ENCODE data around the gene LHX1. TPM values are rescaled to one million over a fixed set of nuclear protein-coding genes. Genes with fewer than 3 reads are reported as not detected.

Gene LHX1
- total RNA-seq, 4 donors from 2014 or later = not detected

DNA sequence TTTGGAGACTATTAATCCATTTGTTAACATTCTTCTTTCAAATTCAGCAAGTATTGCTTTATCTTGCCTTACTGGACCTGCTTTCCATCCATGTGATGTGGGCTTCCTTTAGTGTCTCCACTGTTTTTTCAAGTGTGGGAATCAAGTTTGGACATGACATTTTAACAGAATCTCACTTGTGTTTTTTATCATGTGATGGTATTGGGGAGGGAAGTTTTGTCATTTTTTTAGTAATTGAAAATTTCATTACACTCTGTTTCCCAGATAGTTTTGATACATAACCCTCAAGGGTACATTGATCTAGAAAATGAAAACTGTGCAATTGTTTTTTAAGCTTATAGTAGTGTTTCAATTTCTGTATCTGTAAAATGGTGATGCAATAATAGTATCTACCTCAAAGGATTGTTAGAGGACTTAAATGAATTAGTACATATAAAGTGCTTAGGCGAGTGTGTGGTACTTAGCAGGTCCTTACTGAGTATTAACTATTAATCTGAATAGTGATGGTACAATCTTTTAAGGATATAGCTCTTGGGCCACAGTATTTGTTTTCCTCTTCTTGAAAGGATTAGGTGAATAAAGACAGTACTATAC is 38.7 kb downstream of the LHX1 start:
- Histone ChIP-seq H3K36me3 (no peaks in the 10 kb centered on the region), H3K9me3 (no peaks in the 10 kb centered on the region), H3K27me3 (no peaks in the 10 kb centered on the region), H3K4me1 (peaks cover 7 to 19% (median 15%) of the 10 kb centered on the region in 4 donors), H3K27ac (replicated peaks in 1 of 4) (no peak overlapping the region), H3K4me3 (no peak overlapping the region)
- WGBS = 96% methylated on average over 1 of the region's 1 CpG
- intact Hi-C loops (cut with DNase I) = no loop called here
- no peak for TF ChIP-seq EP300 (IDR thresholded peaks at IDR 0.05)
- TF ChIP-seq CTCF (IDR thresholded peaks at IDR 0.05) = no peak
- no peak for TF ChIP-seq POLR2A (IDR thresholded peaks at IDR 0.05; ENCODE audit: low read depth)
- TF ChIP-seq POLR2AphosphoS5 (IDR thresholded peaks at IDR 0.05) = no peak
- DNase-seq (ENCODE audit: extremely low spot score) = no peak

- Histone ChIP-seq H3K27ac (replicated peaks in 1 of 4) (no peak overlapping the region), H3K36me3 (no peaks in the 10 kb centered on the region), H3K4me3 (no peak overlapping the region), H3K27me3 (no peaks in the 10 kb centered on the region), H3K4me1 (peaks cover 7 to 19% (median 15%) of the 10 kb centered on the region in 4 donors), H3K9me3 (no peaks in the 10 kb centered on the region)
- intact Hi-C loops (cut with DNase I) = no loop called here
- no peak for DNase-seq (ENCODE audit: extremely low spot score)
- no peak for TF ChIP-seq POLR2AphosphoS5 (IDR thresholded peaks at IDR 0.05)
- TF ChIP-seq CTCF (IDR thresholded peaks at IDR 0.05) = no peak
- TF ChIP-seq POLR2A (IDR thresholded peaks at IDR 0.05; ENCODE audit: low read depth) = no peak
- TF ChIP-seq EP300 (IDR thresholded peaks at IDR 0.05) = no peak
- WGBS = 93% methylated on average over 2 of the region's 2 CpGs
Measured at GRCh38 chr17:36977066-36977465, 39.8 kb downstream of the LHX1 start.

GRCh38 chr17:36977568-36977967 is 40.3 kb downstream of the LHX1 start:
- H3K36me3 ChIP-seq = no peaks in the 10 kb centered on the region
- no peak for DNase-seq (ENCODE audit: extremely low spot score)
- H3K4me3 ChIP-seq = no peak overlapping the region
- peaks cover 7 to 19% (median 15%) of the 10 kb centered on the region in 4 donors for H3K4me1 ChIP-seq
- TF ChIP-seq CTCF (IDR thresholded peaks at IDR 0.05) (no peak), POLR2A (IDR thresholded peaks at IDR 0.05; ENCODE audit: low read depth) (no peak), EP300 (IDR thresholded peaks at IDR 0.05) (no peak), POLR2AphosphoS5 (IDR thresholded peaks at IDR 0.05) (no peak)
- WGBS = 96% methylated on average over 2 of the region's 2 CpGs
- no peaks in the 10 kb centered on the region for H3K27me3 ChIP-seq
- H3K27ac ChIP-seq (replicated peaks in 1 of 4) = no peak overlapping the region
- intact Hi-C loops (cut with DNase I) = no loop called here
- no peaks in the 10 kb centered on the region for H3K9me3 ChIP-seq

GRCh38 chr17:36978810-36979564 is 41.7 kb downstream of the LHX1 start:
- TF ChIP-seq POLR2AphosphoS5 (IDR thresholded peaks at IDR 0.05) (no peak), CTCF (IDR thresholded peaks at IDR 0.05) (no peak), POLR2A (IDR thresholded peaks at IDR 0.05; ENCODE audit: low read depth) (no peak), EP300 (IDR thresholded peaks at IDR 0.05) (no peak)
- intact Hi-C loops (cut with DNase I) = no loop called here
- WGBS = 74% methylated on average over 11 of the region's 11 CpGs

More at GRCh38 chr17:36978810-36979564, 41.7 kb downstream of the LHX1 start:
- Histone ChIP-seq H3K4me1 (peaks cover 7 to 19% (median 15%) of the 10 kb centered on the region in 4 donors), H3K9me3 (no peaks in the 10 kb centered on the region), H3K27me3 (no peaks in the 10 kb centered on the region), H3K36me3 (no peaks in the 10 kb centered on the region), H3K27ac (replicated peaks in 1 of 4) (no peak overlapping the region), H3K4me3 (no peak overlapping the region)
- no peak for DNase-seq (ENCODE audit: extremely low spot score)
